ENCODE data around the gene MED17.
A peak's percentile ranks its signal among the peaks of the same experiment; 100 is the strongest.

Gene MED17

GRCh38 chr11:93817426-93818348 lies 33.6 kb downstream of the MED17 start:
- DNase-seq = no peak

DNA sequence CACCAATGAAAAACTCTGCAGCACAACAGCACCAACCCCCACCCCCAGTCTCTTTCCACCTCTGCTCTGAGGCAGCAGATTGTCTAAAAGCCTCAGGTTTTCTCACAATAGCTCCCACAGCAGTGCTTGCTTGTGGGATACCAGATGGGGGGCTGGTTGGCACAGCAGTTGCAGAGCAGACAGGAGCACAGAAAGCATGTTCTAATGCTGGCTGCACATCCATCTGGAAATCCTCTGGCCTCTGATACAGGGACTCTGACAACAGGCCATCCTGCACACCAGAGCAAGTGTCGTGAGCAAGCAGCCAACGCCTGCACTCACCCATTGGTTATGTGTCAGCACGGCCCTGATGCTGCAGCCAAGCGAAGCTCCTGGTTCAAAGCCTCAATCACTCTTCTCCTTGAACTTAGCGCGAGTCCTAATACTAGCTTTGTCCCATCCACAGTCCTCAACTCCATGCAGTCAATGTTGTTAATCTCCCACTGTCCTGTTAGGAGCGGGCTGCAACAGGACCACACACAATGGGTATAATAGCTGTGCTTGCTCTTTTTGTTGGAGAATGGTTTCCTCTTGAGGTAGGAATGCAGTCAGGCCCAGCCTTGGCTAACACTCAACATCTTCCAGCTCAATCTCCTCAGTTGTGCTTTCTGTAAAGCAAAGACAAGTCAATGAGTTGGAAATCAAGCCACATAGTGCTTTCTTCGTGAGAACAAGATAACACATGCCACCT lies 36.0 kb downstream of the MED17 start:
- no peak for DNase-seq

GRCh38 chr11:93820847-93821246 lies 36.8 kb downstream of the MED17 start:
- no peak for DNase-seq

DNA sequence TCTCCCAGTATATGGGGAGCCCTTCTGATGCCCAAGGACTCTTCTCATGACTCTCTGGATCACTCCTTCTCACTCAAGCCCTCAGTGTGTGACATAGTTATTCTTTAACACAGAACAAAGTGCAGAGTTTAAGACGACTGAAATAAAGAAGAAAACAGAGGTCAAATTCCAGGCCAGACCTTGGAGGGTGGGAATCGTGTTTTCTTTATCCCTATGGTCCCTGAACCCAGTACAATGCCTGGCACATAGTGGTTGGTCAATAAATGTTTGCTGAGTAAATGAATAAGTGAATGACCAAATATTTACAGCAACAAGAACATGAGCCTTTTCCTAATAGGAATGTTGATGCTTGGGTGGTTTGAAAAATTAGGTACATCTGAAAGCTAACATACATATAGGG lies 37.5 kb downstream of the MED17 start:
- no peak for DNase-seq

DNA sequence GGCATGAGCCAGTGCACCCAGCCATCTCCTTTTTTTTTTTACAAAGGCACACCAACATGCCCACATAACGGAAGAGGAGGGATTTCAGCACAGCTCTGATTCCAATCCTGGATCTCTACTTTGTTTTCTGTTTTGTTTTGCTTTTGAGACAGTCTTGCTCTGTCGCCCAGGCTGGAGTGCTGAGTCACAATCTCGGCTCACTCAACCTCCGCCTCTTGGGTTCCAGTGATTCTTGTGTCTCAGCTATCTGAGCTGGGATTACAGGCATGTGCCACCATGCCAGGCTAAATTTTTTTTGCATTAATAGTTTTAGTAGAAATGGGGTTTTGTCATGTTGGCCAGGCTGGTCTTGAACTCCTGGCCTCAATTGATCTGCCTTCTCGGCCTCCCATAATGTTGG lies 38.3 kb downstream of the MED17 start:
- no peak for DNase-seq

- no peak for DNase-seq
Observed at GRCh38 chr11:93823210-93823609, 39.1 kb downstream of the MED17 start.

DNA sequence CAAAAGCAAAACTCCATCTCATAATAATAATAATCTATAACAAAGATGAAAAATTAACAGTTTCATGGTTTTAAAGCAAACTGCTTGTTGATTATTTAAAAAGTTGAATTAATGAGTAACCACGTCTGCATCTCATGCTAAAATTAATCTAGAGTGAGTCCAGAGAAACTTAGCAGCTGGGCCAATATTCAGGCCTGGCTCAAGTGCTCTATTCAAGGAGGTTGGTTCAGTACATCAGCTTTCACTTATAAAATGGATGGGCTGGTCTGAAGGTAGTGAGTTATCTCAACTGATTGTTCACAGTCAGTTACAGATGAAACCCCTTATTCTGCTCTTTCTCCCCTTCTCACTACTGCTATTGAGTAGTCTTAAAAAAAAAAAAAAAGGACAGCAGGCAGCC lies 43.3 kb downstream of the MED17 start:
- DNase-seq = no peak

DNA sequence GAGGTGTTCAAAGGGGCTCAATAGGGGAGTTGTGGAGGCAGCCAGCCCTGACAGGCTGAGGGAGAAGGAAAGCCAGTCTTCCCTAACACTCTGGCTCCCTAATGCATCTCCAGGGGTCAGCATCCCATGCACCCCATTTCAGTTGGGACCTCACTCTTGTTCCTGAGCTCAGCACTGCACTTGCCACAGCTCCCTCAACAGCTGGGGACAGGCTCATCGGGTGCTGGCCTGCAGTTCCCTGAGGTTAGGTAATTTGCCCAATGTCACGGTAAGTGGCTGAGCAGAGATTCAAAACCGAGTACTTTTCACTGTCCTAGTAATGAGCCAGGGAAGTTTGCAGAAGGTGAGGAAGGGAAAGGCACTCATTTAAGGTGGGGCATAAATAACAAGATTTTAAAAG lies 45.5 kb downstream of the MED17 start:
- no peak for DNase-seq

- no peak for DNase-seq
Observed at GRCh38 chr11:93831343-93832127, 47.5 kb downstream of the MED17 start.

DNA sequence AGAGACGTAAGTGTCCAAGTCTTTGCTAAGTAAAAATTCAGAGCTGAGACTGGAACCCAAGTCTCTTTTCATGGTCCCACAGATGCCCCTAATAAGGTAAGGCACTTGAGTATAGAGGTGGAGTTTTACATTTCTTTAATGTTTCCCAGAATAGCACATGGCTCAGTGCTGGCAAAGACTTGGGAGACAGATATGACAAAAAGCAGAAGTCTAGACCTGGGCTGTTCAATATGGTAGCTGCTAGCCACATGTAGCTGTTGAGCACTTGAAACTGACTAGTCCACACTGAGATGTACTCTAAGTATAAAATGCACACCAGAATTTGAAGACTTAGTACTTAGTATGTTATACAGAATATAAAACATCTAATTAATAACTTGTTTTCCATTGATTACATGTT lies 48.7 kb downstream of the MED17 start:
- DNase-seq = no peak

- DNase-seq = no peak
Observed at GRCh38 chr11:93838967-93839366, 54.9 kb downstream of the MED17 start.

- DNase-seq = no peak
Observed at GRCh38 chr11:93840180-93840579, 56.1 kb downstream of the MED17 start.

GRCh38 chr11:93840981-93841380 lies 56.9 kb downstream of the MED17 start:
- DNase-seq = no peak

DNA sequence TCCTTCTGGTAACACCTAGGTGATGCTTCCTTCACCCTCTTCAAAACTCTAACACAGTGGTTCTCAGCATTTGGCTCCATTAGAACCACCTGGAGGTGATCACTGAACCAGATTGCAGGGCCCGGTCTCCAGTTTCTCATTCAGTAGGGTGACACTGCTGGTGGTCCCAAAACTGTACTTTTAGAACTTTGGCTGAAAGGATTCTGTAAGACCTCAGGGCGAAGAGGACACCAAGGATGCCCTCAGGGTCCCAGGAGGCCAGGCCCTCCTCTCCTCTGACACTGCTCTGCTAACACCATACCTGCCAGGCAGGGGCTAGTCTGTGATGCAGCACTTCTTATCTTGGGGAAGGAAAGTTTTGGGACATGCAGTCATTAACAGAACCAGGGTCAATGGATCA lies 57.4 kb downstream of the MED17 start:
- no peak for DNase-seq

DNA sequence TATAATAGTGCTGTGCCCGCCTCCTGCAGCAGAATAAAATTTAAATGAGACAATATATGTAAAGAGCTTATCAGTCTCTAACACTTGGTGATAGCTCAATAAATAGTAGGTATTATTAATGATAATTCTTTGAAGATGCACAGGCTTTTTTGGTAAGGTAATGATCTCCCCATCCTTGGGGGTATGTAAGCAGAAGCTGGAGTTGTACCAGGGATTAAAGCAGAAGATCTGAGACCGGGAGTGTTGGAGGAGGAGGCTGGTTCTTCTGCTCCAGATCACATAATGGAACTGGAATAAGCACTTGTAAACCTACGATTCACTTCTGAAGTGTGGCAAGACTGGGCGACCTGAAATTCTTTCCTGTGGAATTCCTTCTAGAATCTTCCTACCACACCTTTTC lies 58.0 kb downstream of the MED17 start:
- no peak for DNase-seq

DNA sequence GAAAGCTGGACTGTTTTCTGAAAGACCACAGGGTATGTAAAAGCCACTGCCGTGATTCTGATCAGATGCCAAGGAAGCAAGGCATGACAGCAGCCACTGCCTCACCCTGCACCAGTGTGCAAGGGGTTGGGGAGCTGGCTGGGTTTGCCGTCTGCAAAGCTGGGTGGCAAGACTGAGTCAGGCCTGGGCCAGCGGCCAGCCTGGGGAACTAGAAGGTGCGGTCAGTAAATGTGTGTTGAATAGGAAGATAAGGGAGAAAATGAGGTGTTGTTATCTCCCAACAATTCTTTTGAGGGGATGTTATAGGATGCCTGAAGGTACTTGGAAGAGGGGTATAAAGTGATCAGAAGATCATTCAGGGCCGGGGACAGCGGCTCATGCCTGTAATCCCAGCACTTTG lies 58.4 kb downstream of the MED17 start:
- DNase-seq = peak; percentile 80

GRCh38 chr11:93843906-93844305 lies 59.8 kb downstream of the MED17 start:
- no peak for DNase-seq

GRCh38 chr11:93844568-93844967 lies 60.5 kb downstream of the MED17 start:
- DNase-seq = no peak

- DNase-seq = no peak
Observed at GRCh38 chr11:93845181-93846092, 61.4 kb downstream of the MED17 start.

DNA sequence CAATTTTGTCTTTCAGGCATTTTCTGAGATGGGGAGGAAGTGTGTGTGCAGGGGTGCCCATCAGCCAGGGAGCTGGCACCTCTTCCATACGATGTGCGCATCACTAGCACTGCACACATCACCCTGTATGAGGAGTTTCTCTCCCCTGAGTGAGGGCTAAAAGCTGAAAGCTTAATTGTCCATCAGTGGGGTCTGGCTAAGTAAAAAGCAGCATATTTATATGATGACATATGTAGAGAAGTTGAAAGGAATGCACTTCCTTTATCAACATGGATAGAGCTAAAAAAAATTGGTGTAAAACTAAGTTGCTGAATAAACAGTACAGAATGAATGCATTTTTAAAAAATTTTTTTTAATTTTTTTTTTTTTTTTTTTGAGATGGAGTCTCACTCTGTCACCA lies 62.3 kb downstream of the MED17 start:
- no peak for DNase-seq

- DNase-seq = no peak
Observed at GRCh38 chr11:93849201-93849600, 65.1 kb downstream of the MED17 start.

All from amniotic stem cell (primary cell).